ENCODE measurements around the gene ZMIZ1.
"Not testable (repeated sequence)": the region's sequence is repeated elsewhere in the genome, so short reads cannot be mapped to it uniquely, and the experiment has no call there.

The ZMIZ1 gene

DNA sequence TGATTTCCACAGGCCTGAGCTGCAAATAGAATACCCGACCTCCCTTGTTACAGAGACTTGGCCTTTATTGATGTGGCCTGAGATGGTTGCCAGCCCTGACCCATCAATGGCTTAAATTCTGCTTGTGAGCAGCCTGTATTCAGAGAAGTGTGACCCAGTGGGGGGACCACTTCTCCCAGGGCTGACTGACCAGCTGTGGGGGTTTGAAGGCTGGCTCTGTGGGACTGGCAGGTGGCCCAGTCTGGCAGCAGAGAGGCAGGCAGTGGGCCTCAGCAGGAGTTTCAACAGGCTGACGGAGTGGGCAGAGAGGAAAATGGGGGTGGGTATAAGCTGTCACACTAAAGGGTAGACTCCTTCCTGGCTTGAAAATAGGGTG, 266.3 kb downstream of the ZMIZ1 start:
- TF ChIP-seq, protein P1, sequence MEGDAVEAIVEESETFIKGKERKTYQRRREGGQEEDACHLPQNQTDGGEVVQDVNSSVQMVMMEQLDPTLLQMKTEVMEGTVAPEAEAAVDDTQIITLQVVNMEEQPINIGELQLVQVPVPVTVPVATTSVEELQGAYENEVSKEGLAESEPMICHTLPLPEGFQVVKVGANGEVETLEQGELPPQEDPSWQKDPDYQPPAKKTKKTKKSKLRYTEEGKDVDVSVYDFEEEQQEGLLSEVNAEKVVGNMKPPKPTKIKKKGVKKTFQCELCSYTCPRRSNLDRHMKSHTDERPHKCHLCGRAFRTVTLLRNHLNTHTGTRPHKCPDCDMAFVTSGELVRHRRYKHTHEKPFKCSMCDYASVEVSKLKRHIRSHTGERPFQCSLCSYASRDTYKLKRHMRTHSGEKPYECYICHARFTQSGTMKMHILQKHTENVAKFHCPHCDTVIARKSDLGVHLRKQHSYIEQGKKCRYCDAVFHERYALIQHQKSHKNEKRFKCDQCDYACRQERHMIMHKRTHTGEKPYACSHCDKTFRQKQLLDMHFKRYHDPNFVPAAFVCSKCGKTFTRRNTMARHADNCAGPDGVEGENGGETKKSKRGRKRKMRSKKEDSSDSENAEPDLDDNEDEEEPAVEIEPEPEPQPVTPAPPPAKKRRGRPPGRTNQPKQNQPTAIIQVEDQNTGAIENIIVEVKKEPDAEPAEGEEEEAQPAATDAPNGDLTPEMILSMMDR (IDR thresholded peaks at IDR 0.05; ENCODE audit: extremely low read depth, missing control alignments), result no peak
- no peak for DNase-seq (ENCODE audit: low spot score)

DNA sequence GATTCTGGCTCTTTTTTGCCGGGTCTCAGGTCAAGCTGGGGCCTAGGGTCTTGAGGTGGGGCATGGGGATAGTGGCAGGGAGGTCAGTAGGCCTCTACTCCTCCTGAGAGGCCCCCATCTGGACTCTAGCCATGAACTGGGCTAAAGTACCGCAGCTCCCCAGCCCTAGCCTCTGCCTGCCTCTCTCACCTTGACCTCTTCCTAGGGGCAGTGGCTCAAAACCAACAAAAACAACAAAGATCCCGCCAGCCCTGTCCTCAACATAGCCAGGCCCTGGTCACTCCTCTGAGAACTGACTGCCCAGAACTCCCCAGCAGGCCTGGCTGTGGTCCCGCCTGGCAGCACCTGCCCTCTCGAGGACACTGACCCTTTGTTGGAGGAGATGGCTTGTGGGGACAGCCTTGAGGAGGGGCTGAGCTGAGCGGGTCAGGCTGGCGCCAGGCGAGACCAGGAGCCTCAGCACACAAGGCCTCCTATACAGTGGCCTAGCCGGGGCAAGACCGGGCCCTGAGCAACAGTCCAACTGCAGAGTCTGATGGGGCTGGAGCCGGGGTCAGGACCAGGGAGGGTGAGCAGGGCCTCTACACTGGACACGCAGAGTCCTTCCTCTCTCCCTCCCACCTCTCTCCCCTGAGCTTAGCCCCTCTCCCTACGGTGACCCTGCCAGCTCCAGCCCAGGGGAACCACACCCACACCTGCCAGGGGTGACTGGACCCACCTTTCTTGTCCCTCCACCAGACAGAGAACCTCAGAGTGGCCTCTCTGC, 266.9 kb downstream of the ZMIZ1 start:
- no peak for DNase-seq (ENCODE audit: low spot score)
- TF ChIP-seq, protein P1 (IDR thresholded peaks at IDR 0.05; ENCODE audit: extremely low read depth, missing control alignments), result no peak

DNA sequence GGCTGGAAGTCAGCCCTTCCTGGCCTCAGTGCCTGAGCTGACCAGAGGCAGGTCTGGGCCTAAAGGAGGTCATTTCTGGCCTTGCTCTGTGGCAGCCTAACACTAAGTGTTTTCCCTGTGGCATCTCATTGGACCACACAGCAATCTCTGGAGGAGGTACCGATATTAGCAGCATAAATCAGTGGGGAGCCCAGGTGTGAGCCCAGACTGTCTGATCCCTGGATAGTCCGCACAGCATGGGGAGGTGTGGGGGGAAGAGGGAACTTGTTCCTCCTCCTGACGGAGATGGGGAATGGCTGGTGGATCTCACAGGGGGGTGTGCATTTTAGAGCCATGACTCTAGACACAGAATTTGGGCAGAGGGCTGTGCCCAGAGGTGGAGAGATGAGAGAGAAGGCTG, 267.5 kb downstream of the ZMIZ1 start:
- TF ChIP-seq, protein P1 (IDR thresholded peaks at IDR 0.05; ENCODE audit: extremely low read depth, missing control alignments), result no peak
- no peak for DNase-seq (ENCODE audit: low spot score)

DNA sequence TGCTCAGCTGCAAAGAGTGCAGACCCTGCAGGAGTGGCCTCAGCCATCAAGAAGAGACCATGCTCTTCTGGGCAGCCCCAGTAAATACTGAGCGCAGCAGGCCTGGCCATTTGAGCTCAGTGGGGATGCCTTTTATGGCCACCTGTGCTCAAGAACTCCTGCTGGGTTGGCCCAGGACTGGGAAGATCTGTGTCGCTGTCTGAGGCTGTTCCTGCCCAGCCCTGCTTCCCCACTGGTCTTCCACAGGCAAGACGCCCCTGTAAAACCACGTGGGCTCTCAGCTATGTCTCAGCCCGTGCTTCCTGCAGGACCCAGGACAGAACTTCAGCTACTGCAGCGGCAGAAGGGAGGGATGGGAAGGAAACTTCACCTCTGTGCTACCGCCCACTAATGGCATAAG, 268.0 kb downstream of the ZMIZ1 start:
- TF ChIP-seq, protein P1 (IDR thresholded peaks at IDR 0.05; ENCODE audit: extremely low read depth, missing control alignments), result no peak
- no peak for DNase-seq (ENCODE audit: low spot score)

DNA sequence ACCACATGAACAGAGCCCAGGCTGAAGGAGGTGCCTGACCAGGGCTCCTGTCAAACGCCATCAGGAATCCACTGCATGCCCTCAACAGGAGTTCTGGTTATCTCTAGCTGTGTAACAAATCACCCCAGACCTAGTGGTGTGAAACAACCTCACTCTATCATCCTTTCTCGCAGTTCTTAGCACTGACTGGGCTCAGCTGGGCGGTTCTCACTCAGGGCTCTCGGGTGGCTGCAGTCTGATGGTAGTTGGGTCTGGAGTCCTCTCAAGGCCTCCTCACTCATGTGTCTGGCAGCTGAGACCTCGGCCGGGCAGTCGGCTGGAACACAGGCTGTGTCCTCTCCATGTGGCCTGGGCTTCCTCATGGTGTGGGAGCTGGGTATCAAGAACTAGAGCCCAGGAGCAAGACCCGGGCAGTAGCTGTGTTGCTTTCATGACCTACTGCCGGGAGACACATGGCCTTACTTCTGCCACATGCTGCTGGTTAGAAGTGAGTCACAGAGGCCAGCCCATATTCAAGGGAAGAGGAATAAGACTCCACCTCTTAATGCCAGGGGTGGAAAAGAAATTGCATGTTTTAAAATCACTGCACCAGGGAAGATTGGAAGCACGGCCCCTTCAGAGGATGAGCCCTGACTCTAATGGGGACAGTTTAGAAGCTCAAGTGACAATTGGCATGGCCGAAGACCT, 269.2 kb downstream of the ZMIZ1 start:
- DNase-seq (ENCODE audit: low spot score), result not testable (repeated sequence)

DNA sequence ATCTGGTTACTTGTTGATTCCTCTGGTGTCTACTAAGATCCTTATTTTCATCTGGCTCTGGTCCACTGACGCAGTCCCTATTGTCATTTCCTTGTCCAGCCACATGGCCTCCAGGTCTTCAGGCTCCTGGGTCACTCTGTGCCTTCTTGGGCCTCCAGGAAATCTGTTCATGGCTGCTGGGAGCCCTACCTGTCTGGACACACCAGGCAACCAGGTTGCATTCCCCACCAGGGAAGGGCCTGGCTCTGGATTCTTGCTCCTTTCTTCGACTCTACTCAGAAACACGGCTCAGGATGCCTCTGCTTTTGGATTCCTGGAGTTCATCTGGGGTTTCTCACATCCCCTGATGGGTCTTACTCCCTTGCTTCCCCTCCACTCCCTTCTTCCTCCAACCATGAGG, 270.5 kb downstream of the ZMIZ1 start:
- no peak for DNase-seq (ENCODE audit: low spot score)
- TF ChIP-seq, protein P1 (IDR thresholded peaks at IDR 0.05; ENCODE audit: extremely low read depth, missing control alignments), result no peak

DNA sequence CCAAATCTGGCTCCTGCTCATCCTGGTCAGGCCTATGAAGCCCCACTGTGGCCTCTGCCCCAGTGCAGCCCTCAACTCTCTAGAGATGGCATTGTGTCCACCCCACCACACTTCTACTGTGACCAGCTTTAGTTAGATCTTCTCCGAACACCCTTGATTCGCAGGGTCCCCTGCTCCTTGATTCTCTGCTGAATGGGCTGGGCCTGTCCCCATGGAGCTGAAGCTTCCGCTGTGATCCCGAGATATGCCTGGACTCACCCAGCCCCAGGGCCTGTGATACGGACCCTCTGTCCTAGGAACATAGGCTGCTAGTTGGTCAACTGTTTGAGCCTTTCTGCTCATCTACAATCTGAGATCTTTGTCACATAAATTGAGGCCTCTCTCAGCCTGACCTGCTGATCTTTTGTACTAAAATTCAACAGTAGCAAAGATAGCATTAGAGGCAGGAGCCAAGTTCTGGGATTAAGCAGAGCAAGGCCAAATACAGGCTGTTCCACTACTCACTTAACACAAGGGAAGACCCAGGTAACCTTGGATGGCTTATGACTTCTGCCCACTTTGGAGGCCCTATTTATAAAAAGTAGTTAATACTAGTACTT, 272.0 kb downstream of the ZMIZ1 start:
- TF ChIP-seq, protein P1 (IDR thresholded peaks at IDR 0.05; ENCODE audit: extremely low read depth, missing control alignments), result no peak
- no peak for DNase-seq (ENCODE audit: low spot score)
